ENCODE results near the gene FBXW2. TPM values are rescaled to one million over a fixed set of nuclear protein-coding genes. Genes with fewer than 3 reads are reported as not detected.

Gene FBXW2
- total RNA-seq, 1 donor from 2014 or later = 90.8 TPM

DNA sequence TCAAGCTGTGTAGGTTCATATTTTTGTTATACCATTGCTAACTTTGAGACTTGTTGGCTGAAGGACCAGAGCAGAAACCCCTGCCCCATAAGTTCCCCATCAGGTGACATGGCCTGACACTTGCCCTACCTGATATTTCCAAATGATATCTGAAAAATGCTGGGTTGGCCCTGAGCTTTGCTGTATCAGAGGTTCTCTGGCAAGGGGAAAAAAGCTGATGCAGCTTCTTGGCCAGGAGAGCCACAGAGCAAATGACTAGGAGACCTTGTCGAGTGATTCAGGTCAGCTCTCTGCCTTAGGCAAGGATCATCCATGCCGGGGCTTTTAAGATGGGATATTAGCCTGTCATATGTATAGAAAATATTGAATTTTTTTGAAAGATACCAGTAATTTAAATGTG is 76.0 kb downstream of the FBXW2 start:
- intact Hi-C loops (cut with micrococcal nuclease) = no loop called here

DNA sequence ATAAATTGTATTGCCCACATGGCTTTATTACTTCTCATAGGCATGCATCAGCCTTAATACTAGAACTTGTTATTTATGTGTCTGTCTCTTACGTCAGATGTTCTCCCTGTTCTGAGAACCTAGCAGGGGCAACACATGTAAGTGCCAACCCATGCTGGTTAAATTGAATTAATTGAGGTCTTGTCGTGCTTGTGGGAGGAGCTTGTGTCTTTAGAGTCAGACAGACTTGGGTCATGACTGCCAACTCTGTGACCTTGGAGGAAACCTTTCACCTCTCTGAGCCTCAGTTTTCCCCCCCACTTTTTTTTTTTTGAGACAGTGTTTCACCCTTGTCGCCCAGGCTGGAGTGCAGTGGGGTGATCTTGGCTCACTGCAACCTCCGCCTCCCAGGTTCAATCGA is 76.7 kb downstream of the FBXW2 start:
- intact Hi-C loops (cut with micrococcal nuclease) = no loop called here

DNA sequence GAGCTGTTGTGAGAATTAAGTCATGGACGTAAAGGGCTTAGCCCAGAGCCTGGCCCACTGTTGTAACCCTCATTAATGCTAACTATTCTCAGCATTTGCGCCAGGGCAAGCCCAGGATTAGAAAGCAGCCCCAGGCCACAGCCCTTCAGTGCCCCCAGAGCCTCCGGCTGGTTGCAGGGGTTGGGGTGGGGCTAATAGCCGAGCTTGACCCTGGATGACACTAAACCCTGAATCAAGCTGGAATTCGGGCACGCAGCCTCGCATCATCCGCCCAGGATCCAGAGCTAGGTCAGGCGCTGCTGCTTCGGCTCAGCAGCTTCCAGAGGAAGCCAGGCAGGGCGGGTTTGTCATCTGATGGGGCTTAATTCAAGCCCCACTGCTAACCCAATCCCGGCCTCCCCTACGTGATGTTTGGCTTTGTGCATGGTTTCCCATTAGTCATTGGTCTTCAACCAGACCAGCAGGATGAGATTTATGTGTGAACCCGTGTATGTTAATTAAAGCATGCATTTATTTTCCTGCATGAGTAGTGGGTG is 77.8 kb downstream of the FBXW2 start:
- intact Hi-C loops (cut with micrococcal nuclease) = loop anchor here (2.0 kb wide), 1 partner anchor 127 kb away; the partner anchor contains the start of gene PSMD5

DNA sequence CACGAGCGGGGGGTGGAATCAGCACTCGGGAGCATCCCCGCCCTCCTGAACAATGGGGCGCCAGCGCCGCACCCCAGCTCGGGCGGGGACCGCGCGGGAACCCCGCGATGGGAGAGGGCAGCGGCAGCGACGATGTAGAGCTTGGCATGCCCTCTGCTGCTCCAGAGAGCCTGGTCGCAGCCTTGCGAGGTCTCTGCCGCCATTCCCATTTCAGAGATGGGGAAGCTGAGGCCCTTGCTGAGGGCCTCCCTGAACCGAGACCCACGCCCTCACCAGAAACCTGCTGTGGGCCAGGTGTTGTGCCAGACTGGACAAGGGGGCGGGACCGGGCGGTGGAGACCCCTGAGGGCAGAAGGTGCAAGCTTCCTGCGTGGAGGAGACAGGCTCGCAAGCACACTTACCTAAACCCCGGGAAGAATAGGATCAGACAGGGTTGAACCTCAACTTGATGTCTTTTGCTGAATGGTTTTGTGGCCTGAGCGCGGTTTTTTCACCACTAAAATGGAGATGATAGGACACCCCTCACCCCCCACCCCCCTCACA is 78.3 kb downstream of the FBXW2 start:
- intact Hi-C loops (cut with micrococcal nuclease) = loop anchor here (1.0 to 5.0 kb wide), 7 partner anchors 77 to 657 kb away; partner anchors contain the start of genes CDK5RAP2, FBXW2, PSMD5 and RAB14

DNA sequence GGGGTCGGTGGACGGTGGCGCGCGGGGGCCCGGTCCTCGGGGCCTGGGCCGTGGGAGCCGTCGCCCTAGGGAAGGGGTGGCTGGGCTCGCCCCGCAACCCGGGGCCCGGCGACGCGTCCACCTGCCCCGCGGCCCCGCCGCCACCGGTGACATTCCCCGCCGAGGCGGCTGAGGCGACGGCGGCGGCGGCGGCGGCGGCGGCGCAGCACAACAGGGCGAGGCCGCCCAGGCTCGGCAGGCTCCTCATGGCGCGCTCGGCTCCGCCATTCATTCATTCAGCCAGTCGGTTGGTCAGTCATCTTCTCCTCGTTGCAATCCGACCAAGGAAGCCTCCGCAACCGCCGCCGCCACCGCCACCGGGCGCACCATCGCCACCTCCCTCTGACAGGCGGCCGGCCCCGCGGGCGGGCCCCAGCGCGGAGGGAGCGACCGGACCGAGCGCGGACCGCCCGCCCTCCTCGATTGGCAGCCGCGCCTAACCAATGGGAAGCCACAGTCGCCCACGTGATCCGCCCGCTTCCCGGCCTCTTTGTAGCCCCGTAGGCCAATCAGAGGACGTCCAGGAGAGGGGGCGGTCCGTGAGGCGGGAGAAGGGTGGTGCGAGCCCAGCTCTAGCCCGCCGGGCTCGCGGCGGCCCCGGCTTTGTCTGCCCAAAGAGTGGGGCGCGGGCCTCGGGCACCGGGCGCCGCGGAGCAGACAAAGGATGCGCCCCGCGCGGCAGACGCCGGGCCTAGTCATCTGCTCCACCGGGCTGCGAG is 78.9 kb downstream of the FBXW2 start, which contains the start of gene MEGF9:
MEGF9 (minus strand) TSS at position 383 of the 758 bp plus-strand sequence; CDS start at position 271, 112 bp downstream.
- intact Hi-C loops (cut with micrococcal nuclease) = loop anchor here (1.0 to 5.0 kb wide), 7 partner anchors 78 to 658 kb away; partner anchors contain the start of genes CDK5RAP2, FBXW2, PSMD5 and RAB14

DNA sequence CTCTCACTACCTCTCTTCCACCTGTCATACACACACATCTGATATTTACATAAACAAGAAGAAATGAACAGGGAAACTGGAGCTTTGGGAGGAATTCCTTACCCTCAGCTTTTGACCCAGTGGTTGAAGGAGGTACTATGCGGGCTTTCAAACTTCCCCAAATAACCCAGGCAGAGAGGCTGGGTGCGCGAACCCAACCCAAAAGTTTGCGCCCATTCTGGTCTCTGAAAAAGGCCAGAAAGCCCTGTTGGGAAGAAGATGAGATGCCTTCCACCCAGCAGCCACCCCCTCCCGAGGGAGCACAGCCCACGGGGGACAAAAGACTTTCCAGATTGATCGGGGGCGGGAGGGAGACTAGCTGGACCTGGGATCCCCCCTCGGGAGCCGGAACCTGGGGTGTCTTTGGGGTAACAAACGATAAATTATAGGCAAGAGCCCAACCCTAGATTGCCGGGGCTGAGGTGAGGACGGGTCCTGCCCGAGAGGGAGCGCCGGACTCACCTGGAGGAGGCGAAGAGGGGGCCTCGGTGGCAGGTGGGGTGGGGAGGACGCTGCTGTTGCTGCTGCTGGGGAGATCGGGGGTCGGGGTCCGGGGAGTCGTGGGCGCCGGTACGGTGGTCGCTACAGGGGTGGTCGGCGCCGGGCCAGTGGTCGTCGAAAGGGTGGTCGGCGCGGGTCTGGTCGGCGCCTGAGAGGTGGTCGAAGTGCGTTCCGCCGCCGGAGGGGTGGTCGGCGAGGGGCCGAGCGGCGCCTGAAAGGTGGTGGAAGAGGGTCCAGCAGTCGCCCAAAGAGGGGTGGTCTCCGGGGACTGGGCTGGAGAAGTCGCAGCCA is 79.7 kb downstream of the FBXW2 start:
- intact Hi-C loops (cut with micrococcal nuclease) = loop anchor here (1.0 to 5.0 kb wide), 7 partner anchors 79 to 659 kb away; partner anchors contain the start of genes CDK5RAP2, FBXW2, PSMD5 and RAB14

DNA sequence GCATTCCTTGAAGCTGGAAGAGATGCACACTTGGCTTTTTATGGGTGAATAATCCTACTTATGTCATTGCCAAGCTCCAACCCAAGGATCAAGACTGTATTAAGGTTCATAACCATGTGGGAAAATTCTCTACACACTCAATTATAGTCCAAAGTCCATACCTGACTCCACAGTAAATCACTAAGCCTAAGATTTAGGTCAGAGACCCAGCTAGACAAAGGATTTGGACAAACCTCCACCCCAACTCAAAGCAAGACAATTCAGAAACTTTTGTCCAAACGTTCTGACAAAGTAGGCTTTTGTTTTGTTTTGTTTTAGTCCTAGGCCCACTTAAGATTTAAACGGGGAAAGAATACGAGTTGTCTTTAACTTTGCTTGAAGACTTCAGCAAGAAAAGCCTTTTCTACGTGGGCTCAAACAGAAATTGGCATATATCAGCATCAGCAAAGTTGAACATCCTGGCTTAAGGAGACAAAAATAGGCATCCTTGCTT is 80.6 kb downstream of the FBXW2 start:
- intact Hi-C loops (cut with micrococcal nuclease) = loop anchor here (5.0 kb wide), 4 partner anchors 80 to 660 kb away; partner anchors contain the start of genes FBXW2, RAB14, STOM and TRAF1

DNA sequence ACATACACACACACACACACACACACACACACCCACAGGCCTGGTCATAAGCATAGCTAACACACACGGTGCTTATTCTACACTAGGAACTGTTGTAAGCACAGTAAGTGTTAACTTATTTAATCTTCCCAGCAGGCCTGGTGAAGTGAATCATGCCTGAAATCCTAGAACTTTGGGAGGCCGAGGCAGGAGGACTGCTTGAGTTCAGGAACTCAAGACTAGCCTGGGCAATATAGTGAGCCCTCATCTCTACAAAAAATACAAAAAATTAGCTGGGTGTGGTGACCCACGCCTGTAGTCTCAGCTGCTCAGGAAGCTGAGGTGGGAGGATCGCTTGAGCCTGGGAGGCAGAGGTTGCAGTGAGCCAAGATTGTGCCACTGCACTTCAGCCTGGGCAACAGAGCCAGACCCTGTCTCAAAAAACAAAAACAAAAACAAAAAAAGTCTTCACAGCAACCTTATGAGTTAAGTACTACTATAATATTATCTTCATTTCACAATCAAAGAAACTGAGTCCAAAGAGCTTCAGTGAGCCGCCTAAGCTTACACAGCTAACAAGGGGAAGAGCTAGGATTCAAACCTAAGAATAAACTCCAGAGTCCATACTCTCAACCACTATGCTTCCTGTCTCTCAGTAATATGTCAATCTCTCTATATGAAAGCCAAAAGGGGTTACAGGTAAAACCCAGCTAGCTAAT is 81.2 kb downstream of the FBXW2 start:
- intact Hi-C loops (cut with micrococcal nuclease) = loop anchor here (5.0 kb wide), 4 partner anchors 80 to 660 kb away; partner anchors contain the start of genes FBXW2, RAB14, STOM and TRAF1

DNA sequence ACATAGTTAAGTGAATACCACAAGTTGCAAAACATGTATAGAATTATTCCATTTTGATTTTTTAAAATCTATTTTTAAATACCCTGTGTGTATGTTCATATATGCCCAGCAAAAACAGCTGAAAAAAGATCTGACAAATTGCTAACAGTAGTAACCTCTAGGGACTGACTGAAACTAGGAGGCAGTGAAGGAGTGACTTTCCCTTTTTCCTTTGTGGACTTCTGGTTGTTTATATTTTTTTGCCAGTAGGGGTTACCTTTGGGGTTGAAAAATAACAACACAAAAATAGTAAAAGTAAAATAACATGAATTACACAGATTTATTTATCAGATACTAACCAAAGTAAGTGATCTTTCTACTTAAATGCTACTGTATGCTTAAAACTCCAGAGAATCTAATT is 81.9 kb downstream of the FBXW2 start:
- intact Hi-C loops (cut with micrococcal nuclease) = loop anchor here (5.0 kb wide), 4 partner anchors 81 to 661 kb away; partner anchors contain the start of genes FBXW2, RAB14, STOM and TRAF1

DNA sequence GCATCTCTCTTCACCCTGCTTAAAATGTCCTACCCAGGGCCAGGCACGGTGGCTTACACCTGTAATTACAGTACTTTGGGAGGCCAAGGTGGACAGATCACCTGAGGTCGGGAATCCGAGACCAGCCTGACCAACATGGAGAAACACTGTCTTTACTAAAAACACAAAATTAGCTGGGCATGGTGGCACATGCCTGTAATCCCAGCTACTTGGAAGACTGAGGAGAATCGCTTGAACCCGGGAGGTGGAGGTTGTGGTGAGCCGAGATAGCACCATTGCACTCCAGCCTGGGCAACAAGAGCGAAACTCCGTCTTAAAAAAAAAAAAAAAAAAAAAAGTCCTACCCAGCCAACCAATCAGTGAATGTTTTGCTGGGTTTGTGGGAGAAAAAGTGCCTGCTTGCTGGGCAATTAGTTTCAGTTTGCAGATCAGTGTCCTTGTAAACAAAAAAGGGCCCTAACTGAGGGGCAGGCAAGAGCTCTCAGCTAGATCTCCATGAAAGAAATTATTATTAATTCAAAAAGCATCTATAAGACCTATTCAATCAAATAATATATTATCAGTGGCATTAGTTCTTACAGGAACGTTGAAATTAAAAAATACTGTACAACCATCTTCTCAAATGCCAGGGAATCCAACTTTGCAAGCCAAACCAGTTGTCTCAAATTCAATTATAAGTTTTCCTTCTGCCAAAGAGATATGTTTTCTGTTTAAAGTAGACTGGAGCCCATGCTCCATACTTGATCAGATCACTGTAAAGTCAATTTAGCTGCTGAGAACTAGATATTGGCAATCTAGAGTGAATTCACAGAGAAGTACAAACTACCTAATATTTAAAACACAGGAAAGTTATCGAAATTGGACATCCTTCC is 82.9 kb downstream of the FBXW2 start:
- intact Hi-C loops (cut with micrococcal nuclease) = loop anchor here (5.0 kb wide), 4 partner anchors 82 to 662 kb away; partner anchors contain the start of genes FBXW2, RAB14, STOM and TRAF1

DNA sequence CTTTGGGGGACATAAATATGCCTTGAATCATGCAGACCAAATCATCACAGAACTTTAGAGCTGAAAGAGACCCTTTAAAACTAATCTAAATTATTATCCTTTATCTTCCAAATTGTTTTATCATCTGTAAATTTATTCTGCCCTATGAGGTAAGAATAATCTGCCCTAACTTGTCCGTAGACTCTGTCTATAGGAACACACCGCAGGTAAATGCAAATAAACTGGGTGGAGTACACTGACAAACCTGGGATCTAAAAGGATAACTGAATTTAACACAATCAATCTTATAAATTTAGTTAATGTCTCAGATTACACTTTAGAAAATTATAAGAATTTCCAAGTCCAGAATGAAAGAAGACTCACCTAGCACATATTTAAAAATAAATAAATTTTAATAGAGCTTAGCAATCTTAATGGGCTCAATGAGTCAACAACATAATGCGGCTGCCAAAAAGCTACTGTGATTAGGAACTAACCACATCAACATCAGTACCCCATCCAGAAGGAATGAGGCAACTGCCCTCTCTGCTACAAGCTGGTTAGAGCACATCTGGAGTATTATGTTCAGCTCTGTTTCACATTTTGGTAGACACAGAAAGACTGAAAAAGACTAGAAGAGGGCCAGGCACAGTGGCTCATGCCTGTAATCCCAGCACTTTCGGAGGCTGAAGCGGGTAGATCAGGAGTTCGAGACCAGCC is 84.5 kb downstream of the FBXW2 start:
- intact Hi-C loops (cut with micrococcal nuclease) = no loop called here

DNA sequence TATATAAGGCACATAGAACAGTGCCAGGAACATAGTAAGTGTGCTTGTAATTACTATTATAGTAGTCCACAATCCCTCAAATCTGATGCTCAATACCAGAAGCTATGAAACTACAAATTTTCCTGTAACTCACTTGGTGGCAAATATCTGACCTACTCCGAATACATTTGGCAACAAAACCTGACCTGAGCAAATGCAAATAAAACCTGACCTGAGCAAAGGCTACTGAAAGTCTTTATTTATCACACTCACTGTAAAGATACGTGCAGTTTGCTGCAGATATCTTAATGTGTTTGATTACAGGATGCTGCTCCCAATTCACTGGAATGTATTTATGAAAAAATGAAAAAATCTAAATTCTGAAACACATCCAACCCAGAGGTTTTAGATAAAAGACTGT is 86.0 kb downstream of the FBXW2 start:
- intact Hi-C loops (cut with micrococcal nuclease) = no loop called here

Other genes with a start within 250 kb of the FBXW2 start
- 87.1 and 91.6 TPM in 2 replicates for gene CDK5RAP2, start 213.2 kb downstream of the FBXW2 start, total RNA-seq
- gene MEGF9, start 78.9 kb downstream of the FBXW2 start, total RNA-seq = 8.7 TPM in 2 replicates
- 49.9 and 54.0 TPM in 2 replicates for gene PSMD5, start 49.5 kb upstream of the FBXW2 start, total RNA-seq
- gene PHF19, start 83.8 kb upstream of the FBXW2 start, total RNA-seq = 344 and 354 TPM in 2 replicates
- 78.8 and 82.3 TPM in 2 replicates for gene TRAF1, start 133.4 kb upstream of the FBXW2 start, total RNA-seq